Astrocyte (in vitro differentiated cells and primary cell): Measurements from ENCODE around the gene LSM14B. TPM values are rescaled to one million over a fixed set of nuclear protein-coding genes. Genes with fewer than 3 reads are reported as not detected.

Experiments
- DNase-seq: peaks from one replicate; pipeline ENCODE4 v3.0.0-alpha.2; 2010; ENCODE audit warnings: low read depth
- FAIRE-seq: peaks from 2 replicates; lab custom pipeline; 2011; peaks lifted over from hg19 to GRCh38; lab: Jason Lieb, UNC
- H2AFZ ChIP-seq: 2 replicates; pipeline ENCODE4 v1.6.0; 2012; ENCODE audit warnings: low read depth, low read length, inconsistent platforms
- H3K27ac ChIP-seq: 2 replicates; pipeline ENCODE4 v1.5.1; 2011; ENCODE audit warnings: low read depth, low read length, inconsistent platforms
- H3K27me3 ChIP-seq: 2 replicates; pipeline ENCODE4 v1.6.0; 2011; ENCODE audit warnings: low read length, inconsistent platforms; ENCODE audit not compliant: insufficient read depth
- H3K36me3 ChIP-seq: 2 replicates; pipeline ENCODE4 v1.5.1; 2011; ENCODE audit warnings: low read length, inconsistent platforms; ENCODE audit not compliant: insufficient read depth
- H3K4me1 ChIP-seq: 2 replicates; pipeline ENCODE4 v1.5.1; 2011; ENCODE audit warnings: low read length, inconsistent platforms; ENCODE audit not compliant: insufficient read depth
- H3K4me2 ChIP-seq: 2 replicates; pipeline ENCODE4 v1.6.0; 2012; ENCODE audit warnings: low read length, inconsistent platforms
- H3K4me3 ChIP-seq: 2 replicates; pipeline ENCODE4 v1.5.1; 2011; ENCODE audit warnings: low read depth, mild to moderate bottlenecking, low read length, inconsistent platforms; ENCODE audit not compliant: insufficient read depth
- H3K79me2 ChIP-seq: 2 replicates; pipeline ENCODE4 v1.6.0; 2012; ENCODE audit warnings: mild to moderate bottlenecking, low read length, inconsistent platforms; ENCODE audit not compliant: insufficient read depth
- H3K9ac ChIP-seq: 2 replicates; pipeline ENCODE4 v1.6.0; 2012; ENCODE audit warnings: mild to moderate bottlenecking, low read length, inconsistent platforms
- H3K9me3 ChIP-seq: 2 replicates; pipeline ENCODE4 v1.5.1; 2012; ENCODE audit warnings: low read depth, mild to moderate bottlenecking, low read length, inconsistent platforms; ENCODE audit not compliant: insufficient read depth
- H4K20me1 ChIP-seq: 2 replicates; pipeline ENCODE4 v1.6.0; 2012; ENCODE audit warnings: low read length, inconsistent platforms; ENCODE audit not compliant: insufficient read depth
- H3K27ac Mint-ChIP-seq: one replicate; pipeline ENCODE4 v1.8.0; 2021; ENCODE audit warnings: mild to moderate bottlenecking, mixed read lengths; ENCODE audit not compliant: unreplicated experiment
- H3K27me3 Mint-ChIP-seq: one replicate; pipeline ENCODE4 v1.8.0; 2021; ENCODE audit warnings: low read depth, mixed read lengths; ENCODE audit not compliant: unreplicated experiment
- H3K36me3 Mint-ChIP-seq: one replicate; pipeline ENCODE4 v1.8.0; 2021; ENCODE audit warnings: low read depth, mixed read lengths; ENCODE audit not compliant: unreplicated experiment
- H3K4me1 Mint-ChIP-seq: one replicate; pipeline ENCODE4 v1.8.0; 2021; ENCODE audit warnings: low read depth, mixed read lengths; ENCODE audit not compliant: unreplicated experiment
- H3K4me3 Mint-ChIP-seq: one replicate; pipeline ENCODE4 v1.8.0; 2021; ENCODE audit warnings: mild to moderate bottlenecking, moderate library complexity, mixed read lengths; ENCODE audit not compliant: unreplicated experiment
- H3K9me3 Mint-ChIP-seq: one replicate; pipeline ENCODE4 v1.8.0; 2021; ENCODE audit warnings: mild to moderate bottlenecking, mixed read lengths; ENCODE audit not compliant: unreplicated experiment
- EZH2 ChIP-seq: IDR thresholded peaks from 2 replicates; pipeline ENCODE4 v1.6.1; 2012; ENCODE audit warnings: mild to moderate bottlenecking, low read length, inconsistent platforms; ENCODE audit not compliant: insufficient read depth
- total RNA-seq: library from RNA; stranded (reverse); gene quantifications from 2 replicates; pipeline ENCODE4 v1.2.1, GENCODE V29; 2021
- TF ChIP-seq, protein P1 (sequence below): IDR thresholded peaks from 2 replicates; pipeline ENCODE4 v1.5.1; 2011; ENCODE audit warnings: low read depth, mild to moderate bottlenecking, inconsistent platforms, low read length, moderate library complexity; ENCODE audit not compliant: insufficient read depth

The LSM14B gene
- total RNA-seq, 1 donor from 2014 or later = 27.1 TPM

DNA sequence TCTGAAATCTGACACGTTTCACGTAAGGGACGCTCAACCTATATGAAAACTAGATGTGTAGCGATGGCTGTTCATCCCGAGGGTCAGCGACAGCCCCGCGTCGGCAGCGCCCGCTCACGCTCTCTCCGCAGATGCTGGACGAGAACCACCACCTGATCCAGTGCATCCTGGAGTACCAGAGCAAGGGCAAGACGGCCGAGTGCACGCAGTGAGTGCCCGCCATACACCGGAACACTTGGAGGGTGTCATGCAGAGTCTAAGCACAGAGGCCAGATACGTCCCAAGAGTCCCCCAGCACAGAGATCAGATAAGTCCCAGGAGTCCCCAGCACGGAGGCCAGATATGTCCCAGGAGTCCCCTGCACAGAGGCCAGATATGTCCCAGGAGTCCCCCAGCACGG, 36.3 kb downstream of the LSM14B start:
- no peak for TF ChIP-seq EZH2
- TF ChIP-seq, protein P1, sequence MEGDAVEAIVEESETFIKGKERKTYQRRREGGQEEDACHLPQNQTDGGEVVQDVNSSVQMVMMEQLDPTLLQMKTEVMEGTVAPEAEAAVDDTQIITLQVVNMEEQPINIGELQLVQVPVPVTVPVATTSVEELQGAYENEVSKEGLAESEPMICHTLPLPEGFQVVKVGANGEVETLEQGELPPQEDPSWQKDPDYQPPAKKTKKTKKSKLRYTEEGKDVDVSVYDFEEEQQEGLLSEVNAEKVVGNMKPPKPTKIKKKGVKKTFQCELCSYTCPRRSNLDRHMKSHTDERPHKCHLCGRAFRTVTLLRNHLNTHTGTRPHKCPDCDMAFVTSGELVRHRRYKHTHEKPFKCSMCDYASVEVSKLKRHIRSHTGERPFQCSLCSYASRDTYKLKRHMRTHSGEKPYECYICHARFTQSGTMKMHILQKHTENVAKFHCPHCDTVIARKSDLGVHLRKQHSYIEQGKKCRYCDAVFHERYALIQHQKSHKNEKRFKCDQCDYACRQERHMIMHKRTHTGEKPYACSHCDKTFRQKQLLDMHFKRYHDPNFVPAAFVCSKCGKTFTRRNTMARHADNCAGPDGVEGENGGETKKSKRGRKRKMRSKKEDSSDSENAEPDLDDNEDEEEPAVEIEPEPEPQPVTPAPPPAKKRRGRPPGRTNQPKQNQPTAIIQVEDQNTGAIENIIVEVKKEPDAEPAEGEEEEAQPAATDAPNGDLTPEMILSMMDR = no peak
- no peaks in the 10 kb centered on the region for H3K27me3 Mint-ChIP-seq
- Histone ChIP-seq H3K4me3 (no peak overlapping the region), H3K4me2 (no peak overlapping the region), H3K27me3 (no peaks in the 10 kb centered on the region), H3K4me1 (peaks cover 52% of the 10 kb centered on the region), H3K9ac (no peak overlapping the region), H3K36me3 (no peaks in the 10 kb centered on the region), H3K27ac (no peak overlapping the region), H4K20me1 (peaks cover 73% of the 10 kb centered on the region), H3K9me3 (no peaks in the 10 kb centered on the region), H3K79me2 (peaks cover 71% of the 10 kb centered on the region), H2AFZ (no peak overlapping the region)
- FAIRE-seq = no peak
- no peak overlapping the region for H3K27ac Mint-ChIP-seq
- H3K9me3 Mint-ChIP-seq = peaks cover 3% of the 10 kb centered on the region
- H3K4me3 Mint-ChIP-seq = peak overlapping the region; percentile 14
- no peak for DNase-seq
- H3K4me1 Mint-ChIP-seq = peaks cover 19% of the 10 kb centered on the region
- H3K36me3 Mint-ChIP-seq = peaks cover 32% of the 10 kb centered on the region

DNA sequence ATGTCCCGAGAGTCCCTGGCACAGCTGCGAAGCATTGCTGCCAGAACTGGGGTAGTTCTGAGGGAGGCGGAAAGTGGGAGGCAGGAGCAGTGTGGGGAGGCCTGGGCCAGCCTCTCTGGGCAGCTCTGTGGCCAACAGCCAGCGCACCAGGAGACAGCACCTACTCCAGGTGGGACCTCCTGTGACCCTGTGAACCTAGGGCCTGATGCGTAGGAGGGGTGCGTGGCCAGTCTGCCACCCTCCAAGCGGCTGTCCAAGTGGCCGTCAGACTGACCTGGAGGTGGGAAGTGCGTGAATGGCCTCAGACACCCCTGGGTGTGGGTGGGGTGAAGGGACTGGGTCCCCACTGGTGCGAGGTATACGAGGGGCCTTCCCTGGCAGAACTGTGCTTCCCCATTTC, 36.8 kb downstream of the LSM14B start:
- Histone ChIP-seq H3K9ac (no peak overlapping the region), H3K4me3 (no peak overlapping the region), H3K9me3 (no peaks in the 10 kb centered on the region), H2AFZ (no peak overlapping the region), H3K79me2 (peaks cover 66% of the 10 kb centered on the region), H3K36me3 (no peaks in the 10 kb centered on the region), H3K4me1 (peaks cover 52% of the 10 kb centered on the region), H3K4me2 (no peak overlapping the region), H4K20me1 (peaks cover 68% of the 10 kb centered on the region), H3K27ac (no peak overlapping the region), H3K27me3 (no peaks in the 10 kb centered on the region)
- Mint-ChIP-seq H3K4me3 (no peak overlapping the region), H3K9me3 (peaks cover 3% of the 10 kb centered on the region), H3K4me1 (peaks cover 19% of the 10 kb centered on the region), H3K27ac (no peak overlapping the region), H3K27me3 (no peaks in the 10 kb centered on the region), H3K36me3 (peaks cover 27% of the 10 kb centered on the region)
- DNase-seq = no peak
- no peak for FAIRE-seq
- TF ChIP-seq, protein P1 = no peak
- no peak for TF ChIP-seq EZH2

DNA sequence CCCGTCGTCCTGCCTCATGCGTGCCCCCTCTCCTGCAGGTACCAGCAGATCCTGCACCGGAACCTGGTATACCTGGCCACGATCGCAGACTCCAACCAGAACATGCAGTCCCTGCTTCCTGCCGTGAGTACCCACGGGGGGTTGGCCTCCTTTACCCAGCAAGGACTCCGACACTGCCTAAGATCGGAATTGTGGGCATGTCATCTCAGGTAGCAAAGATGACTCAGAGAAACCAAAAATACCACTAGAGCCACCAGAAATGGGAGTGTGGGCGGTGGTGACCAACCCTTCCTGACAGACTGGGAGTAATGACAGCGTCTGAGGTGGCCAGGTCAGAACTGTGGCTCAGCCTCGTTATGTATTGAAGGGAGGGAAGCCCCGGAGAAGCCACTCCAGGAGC, 37.6 kb downstream of the LSM14B start:
- peak overlapping the region; percentile 64 for H3K4me2 ChIP-seq
- peaks cover 23% of the 10 kb centered on the region for H3K36me3 Mint-ChIP-seq
- H3K4me3 Mint-ChIP-seq = peak overlapping the region; percentile 64
- H3K27ac Mint-ChIP-seq = no peak overlapping the region
- H3K27ac ChIP-seq = no peak overlapping the region
- H3K4me3 ChIP-seq = peak overlapping the region; percentile 14
- H3K9me3 ChIP-seq = no peaks in the 10 kb centered on the region
- DNase-seq (peak; percentile 70), FAIRE-seq (no peak)
- H3K27me3 ChIP-seq = no peaks in the 10 kb centered on the region
- H3K27me3 Mint-ChIP-seq = no peaks in the 10 kb centered on the region
- peaks cover 58% of the 10 kb centered on the region for H3K79me2 ChIP-seq
- peaks cover 19% of the 10 kb centered on the region for H3K4me1 Mint-ChIP-seq
- H4K20me1 ChIP-seq = peaks cover 60% of the 10 kb centered on the region
- H2AFZ ChIP-seq = no peak overlapping the region
- TF ChIP-seq, protein P1 = no peak
- no peak for TF ChIP-seq EZH2
- H3K4me1 ChIP-seq = peaks cover 52% of the 10 kb centered on the region
- H3K36me3 ChIP-seq = peaks cover 6% of the 10 kb centered on the region
- H3K9ac ChIP-seq = no peak overlapping the region
- no peaks in the 10 kb centered on the region for H3K9me3 Mint-ChIP-seq
